Measurements from ENCODE around the gene MCM3AP. TPM values are rescaled to one million over a fixed set of nuclear protein-coding genes. Genes with fewer than 3 reads are reported as not detected.

The MCM3AP gene
- total RNA-seq, 1 experiment from 2014 or later = 88.4 TPM

DNA sequence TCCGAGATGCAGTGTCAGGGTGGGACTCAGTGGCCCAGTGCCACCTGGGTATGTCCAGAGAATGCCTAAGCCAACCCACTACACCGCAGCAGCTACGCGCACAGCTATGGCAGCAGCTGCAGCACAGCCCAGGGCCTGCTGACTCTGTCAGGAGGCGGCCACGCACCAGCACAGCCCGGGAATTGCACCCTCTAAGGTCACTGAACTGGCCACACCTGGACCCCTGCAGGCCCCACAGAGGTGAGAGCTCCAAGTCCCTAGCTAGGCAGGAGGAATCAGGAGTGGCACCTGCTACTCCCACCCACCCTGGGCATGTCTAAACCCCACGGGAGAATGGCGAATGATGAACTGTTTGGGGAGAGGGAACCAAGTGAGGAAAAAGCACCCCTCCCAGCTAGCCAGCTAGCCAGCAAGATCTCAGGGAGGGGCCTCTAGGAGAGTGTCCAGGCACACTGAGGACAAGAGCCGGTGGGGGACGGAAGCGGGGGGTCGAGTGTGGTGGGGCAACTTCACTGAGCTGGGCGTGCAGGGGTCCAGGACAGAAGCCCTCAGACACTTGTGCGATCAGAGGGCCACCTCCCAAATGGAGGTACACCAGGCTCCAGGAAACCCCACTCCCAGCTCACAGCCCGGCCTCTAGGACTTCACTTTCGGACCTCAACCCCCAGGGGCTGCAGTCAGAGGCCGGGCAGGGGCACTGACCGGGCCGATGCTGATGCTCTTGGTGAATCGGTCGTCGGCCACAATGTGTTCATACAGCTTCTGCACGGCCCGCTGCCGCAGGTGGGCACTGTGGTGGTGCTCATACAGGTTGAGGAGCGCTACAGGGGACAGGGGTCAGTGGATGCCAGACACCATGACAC is 70.7 kb downstream of the MCM3AP start:
- Histone ChIP-seq H3K4me1 (ENCODE audit: control insufficient read depth in 1 of 2, insufficient read depth in 2 of 2, low read length in 2 of 2) (no peaks in the 10 kb centered on the region), H2AFZ (ENCODE audit: low read depth, low read length, poor library complexity, severe bottlenecking) (no peak overlapping the region), H3K36me3 (ENCODE audit: control insufficient read depth in 1 of 2, insufficient read depth in 2 of 2, low read length in 2 of 2) (no peaks in the 10 kb centered on the region), H3K27me3 (ENCODE audit: insufficient read depth, low read length) (no peaks in the 10 kb centered on the region), H3K79me2 (ENCODE audit: insufficient read depth, low read length) (no peaks in the 10 kb centered on the region), H3K4me3 (replicated peaks in 1 of 2; ENCODE audit: low read depth in 1 of 2, low read length in 2 of 2) (no peak overlapping the region), H3K9me3 (ENCODE audit: control insufficient read depth in 1 of 2, insufficient read depth in 1 of 2, low read depth in 1 of 2, low read length in 2 of 2) (no peaks in the 10 kb centered on the region), H3K27ac (ENCODE audit: low read depth, low read length) (no peak overlapping the region), H4K20me1 (ENCODE audit: insufficient read depth) (no peaks in the 10 kb centered on the region), H3K9me2 (ENCODE audit: insufficient read depth) (no peaks in the 10 kb centered on the region), H3K4me2 (ENCODE audit: low read length) (no peak overlapping the region), H3K9ac (ENCODE audit: low read length) (no peak overlapping the region)
- BruUV-seq (replicated peaks) = no TSS peak
- intact Hi-C loops (cut with micrococcal nuclease) = loop anchor here (5.0 kb wide), 2 partner anchors 67 to 242 kb away; no protein-coding TSS in a partner anchor
- POLR2A ChIA-PET = no interaction called here
- TF ChIP-seq, protein P1, sequence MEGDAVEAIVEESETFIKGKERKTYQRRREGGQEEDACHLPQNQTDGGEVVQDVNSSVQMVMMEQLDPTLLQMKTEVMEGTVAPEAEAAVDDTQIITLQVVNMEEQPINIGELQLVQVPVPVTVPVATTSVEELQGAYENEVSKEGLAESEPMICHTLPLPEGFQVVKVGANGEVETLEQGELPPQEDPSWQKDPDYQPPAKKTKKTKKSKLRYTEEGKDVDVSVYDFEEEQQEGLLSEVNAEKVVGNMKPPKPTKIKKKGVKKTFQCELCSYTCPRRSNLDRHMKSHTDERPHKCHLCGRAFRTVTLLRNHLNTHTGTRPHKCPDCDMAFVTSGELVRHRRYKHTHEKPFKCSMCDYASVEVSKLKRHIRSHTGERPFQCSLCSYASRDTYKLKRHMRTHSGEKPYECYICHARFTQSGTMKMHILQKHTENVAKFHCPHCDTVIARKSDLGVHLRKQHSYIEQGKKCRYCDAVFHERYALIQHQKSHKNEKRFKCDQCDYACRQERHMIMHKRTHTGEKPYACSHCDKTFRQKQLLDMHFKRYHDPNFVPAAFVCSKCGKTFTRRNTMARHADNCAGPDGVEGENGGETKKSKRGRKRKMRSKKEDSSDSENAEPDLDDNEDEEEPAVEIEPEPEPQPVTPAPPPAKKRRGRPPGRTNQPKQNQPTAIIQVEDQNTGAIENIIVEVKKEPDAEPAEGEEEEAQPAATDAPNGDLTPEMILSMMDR (IDR thresholded peaks at IDR 0.05 in 2 of 3, conservative IDR thresholded peaks at IDR 0.05 in 1 of 3; ENCODE audit: borderline replicate concordance in 1 of 3, insufficient read depth in 1 of 3, low read depth in 2 of 3, low read length in 2 of 3) = no peak
- TF ChIP-seq CEBPB (IDR thresholded peaks at IDR 0.05; ENCODE audit: low read depth) (no peak), ZNF274 (IDR thresholded peaks at IDR 0.05; ENCODE audit: low read depth, low read length) (no peak)
- DNase-seq (ENCODE audit: low read depth, low spot score) (no peak), ATAC-seq (no peak)
- RAD21 ChIA-PET (ENCODE audit: low non-redundant PET in 1 of 2, low total read pairs in 2 of 2, uncharacterized antibody in 2 of 2, unreplicated experiment in 2 of 2) = no interaction called here
- CTCF ChIA-PET = no interaction called here

DNA sequence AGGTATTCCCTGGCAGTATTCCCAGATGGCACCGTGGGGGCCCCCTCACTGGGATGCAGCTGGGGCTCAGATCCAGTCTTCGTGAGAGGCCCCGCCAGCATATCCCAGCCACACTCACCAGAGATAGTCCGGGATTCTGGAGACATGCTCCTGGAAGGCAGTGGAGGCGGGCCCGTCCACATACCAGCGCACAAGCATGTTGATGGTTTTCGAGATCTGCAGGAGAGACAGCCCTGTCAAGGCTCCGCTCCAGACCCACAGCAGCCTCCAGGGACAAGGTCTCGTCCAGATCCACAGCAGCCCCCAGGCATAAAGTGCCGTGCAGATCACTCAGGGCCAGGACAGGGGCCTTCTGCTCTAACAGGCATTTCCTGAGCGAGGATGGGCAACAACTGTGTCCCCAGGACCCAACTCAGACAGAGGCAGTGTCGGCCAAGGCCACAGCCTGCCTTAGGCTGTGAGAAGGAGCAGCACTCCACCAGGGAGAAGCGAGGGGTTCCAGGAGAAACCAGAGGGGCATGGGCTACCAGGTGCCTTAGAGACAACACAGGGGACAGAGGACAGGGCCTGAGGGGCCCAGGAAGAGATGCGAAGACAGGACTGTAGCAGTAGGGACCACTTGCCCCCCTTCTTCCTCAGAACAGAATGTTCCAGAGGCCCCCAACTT is 71.7 kb downstream of the MCM3AP start:
- no peak overlapping the region for H2AFZ ChIP-seq (ENCODE audit: low read depth, low read length, poor library complexity, severe bottlenecking)
- no peaks in the 10 kb centered on the region for H3K79me2 ChIP-seq (ENCODE audit: insufficient read depth, low read length)
- BruUV-seq (replicated peaks) = no TSS peak
- ChIA-PET CTCF (no interaction called here), RAD21 (ENCODE audit: low non-redundant PET in 1 of 2, low total read pairs in 2 of 2, uncharacterized antibody in 2 of 2, unreplicated experiment in 2 of 2) (no interaction called here), POLR2A (no interaction called here)
- H3K4me3 ChIP-seq (replicated peaks in 1 of 2; ENCODE audit: low read depth in 1 of 2, low read length in 2 of 2) = no peak overlapping the region
- H3K4me1 ChIP-seq (ENCODE audit: control insufficient read depth in 1 of 2, insufficient read depth in 2 of 2, low read length in 2 of 2) = no peaks in the 10 kb centered on the region
- intact Hi-C loops (cut with micrococcal nuclease) = loop anchor here (5.0 kb wide), 2 partner anchors 66 to 241 kb away; no protein-coding TSS in a partner anchor
- no peaks in the 10 kb centered on the region for H3K9me2 ChIP-seq (ENCODE audit: insufficient read depth)
- H3K27me3 ChIP-seq (ENCODE audit: insufficient read depth, low read length) = no peaks in the 10 kb centered on the region
- ATAC-seq (no peak), DNase-seq (ENCODE audit: low read depth, low spot score) (no peak)
- H3K9ac ChIP-seq (ENCODE audit: low read length) = no peak overlapping the region
- H3K27ac ChIP-seq (ENCODE audit: low read depth, low read length) = no peak overlapping the region
- H3K9me3 ChIP-seq (ENCODE audit: control insufficient read depth in 1 of 2, insufficient read depth in 1 of 2, low read depth in 1 of 2, low read length in 2 of 2) = no peaks in the 10 kb centered on the region
- no peak overlapping the region for H3K4me2 ChIP-seq (ENCODE audit: low read length)
- H3K36me3 ChIP-seq (ENCODE audit: control insufficient read depth in 1 of 2, insufficient read depth in 2 of 2, low read length in 2 of 2) = no peaks in the 10 kb centered on the region
- no peaks in the 10 kb centered on the region for H4K20me1 ChIP-seq (ENCODE audit: insufficient read depth)
- TF ChIP-seq SIN3A (IDR thresholded peaks at IDR 0.05; ENCODE audit: low read depth) (no peak), SRF (IDR thresholded peaks at IDR 0.05; ENCODE audit: low read depth) (no peak), POLR2AphosphoS5 (IDR thresholded peaks at IDR 0.05; ENCODE audit: low read depth, low read length) (no peak), RAD21 (IDR thresholded peaks at IDR 0.05; ENCODE audit: low read depth) (no peak), POLR2A (IDR thresholded peaks at IDR 0.05; ENCODE audit: borderline replicate concordance, extremely low read depth, insufficient read depth, insufficient read length) (no peak), YY1 (IDR thresholded peaks at IDR 0.05; ENCODE audit: extremely low read depth, insufficient replicate concordance, low read depth, low read length) (no peak), CEBPB (IDR thresholded peaks at IDR 0.05; ENCODE audit: low read depth) (no peak), EZH2phosphoT487 (IDR thresholded peaks at IDR 0.05; ENCODE audit: borderline replicate concordance) (no peak), CBX3 (IDR thresholded peaks at IDR 0.05; ENCODE audit: low read depth) (no peak)
- TF ChIP-seq, protein P2, sequence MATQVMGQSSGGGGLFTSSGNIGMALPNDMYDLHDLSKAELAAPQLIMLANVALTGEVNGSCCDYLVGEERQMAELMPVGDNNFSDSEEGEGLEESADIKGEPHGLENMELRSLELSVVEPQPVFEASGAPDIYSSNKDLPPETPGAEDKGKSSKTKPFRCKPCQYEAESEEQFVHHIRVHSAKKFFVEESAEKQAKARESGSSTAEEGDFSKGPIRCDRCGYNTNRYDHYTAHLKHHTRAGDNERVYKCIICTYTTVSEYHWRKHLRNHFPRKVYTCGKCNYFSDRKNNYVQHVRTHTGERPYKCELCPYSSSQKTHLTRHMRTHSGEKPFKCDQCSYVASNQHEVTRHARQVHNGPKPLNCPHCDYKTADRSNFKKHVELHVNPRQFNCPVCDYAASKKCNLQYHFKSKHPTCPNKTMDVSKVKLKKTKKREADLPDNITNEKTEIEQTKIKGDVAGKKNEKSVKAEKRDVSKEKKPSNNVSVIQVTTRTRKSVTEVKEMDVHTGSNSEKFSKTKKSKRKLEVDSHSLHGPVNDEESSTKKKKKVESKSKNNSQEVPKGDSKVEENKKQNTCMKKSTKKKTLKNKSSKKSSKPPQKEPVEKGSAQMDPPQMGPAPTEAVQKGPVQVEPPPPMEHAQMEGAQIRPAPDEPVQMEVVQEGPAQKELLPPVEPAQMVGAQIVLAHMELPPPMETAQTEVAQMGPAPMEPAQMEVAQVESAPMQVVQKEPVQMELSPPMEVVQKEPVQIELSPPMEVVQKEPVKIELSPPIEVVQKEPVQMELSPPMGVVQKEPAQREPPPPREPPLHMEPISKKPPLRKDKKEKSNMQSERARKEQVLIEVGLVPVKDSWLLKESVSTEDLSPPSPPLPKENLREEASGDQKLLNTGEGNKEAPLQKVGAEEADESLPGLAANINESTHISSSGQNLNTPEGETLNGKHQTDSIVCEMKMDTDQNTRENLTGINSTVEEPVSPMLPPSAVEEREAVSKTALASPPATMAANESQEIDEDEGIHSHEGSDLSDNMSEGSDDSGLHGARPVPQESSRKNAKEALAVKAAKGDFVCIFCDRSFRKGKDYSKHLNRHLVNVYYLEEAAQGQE (IDR thresholded peaks at IDR 0.05; ENCODE audit: low read depth) = no peak
- TF ChIP-seq, protein P3, sequence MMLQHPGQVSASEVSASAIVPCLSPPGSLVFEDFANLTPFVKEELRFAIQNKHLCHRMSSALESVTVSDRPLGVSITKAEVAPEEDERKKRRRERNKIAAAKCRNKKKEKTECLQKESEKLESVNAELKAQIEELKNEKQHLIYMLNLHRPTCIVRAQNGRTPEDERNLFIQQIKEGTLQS (IDR thresholded peaks at IDR 0.05) = no peak
